ENCODE results near the gene HCLS1.

Gene HCLS1

DNA sequence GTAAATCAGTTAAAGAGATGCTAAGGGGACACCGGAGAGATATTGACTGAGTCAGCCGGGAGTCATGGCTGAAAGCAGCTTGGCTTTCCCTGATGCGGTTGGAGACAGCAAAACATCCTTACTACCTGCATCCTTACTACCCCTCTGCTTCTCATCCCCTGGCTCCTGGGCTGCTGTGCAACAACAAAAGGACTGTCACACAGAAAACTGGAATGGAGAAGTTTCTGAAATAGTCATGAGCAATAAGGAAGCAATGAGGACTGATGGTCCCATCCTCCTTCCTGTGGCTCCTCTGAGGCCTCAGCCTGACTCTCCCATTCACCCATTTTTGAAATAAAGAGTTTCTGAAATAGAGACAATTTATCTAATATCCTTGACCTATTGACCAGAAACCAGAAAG lies 1.1 kb downstream of the HCLS1 start:
- Histone ChIP-seq H3K4me3 (ENCODE audit: insufficient read depth, low read depth, low read length) (no peak overlapping the region), H3K27me3 (ENCODE audit: control insufficient read depth, insufficient read depth, low read length, poor library complexity, severe bottlenecking) (no peaks in the 10 kb centered on the region), H3K36me3 (ENCODE audit: control insufficient read depth, insufficient read depth, low read length) (peaks cover 3% of the 10 kb centered on the region), H3K4me1 (ENCODE audit: control insufficient read depth, insufficient read depth, low read length) (no peaks in the 10 kb centered on the region), H3K9me3 (ENCODE audit: control insufficient read depth, low read length) (no peaks in the 10 kb centered on the region), H3K27ac (ENCODE audit: insufficient read depth, low read depth, low read length, poor library complexity, severe bottlenecking) (no peak overlapping the region)
- 88 to 96% methylated on average over 3 of the region's 3 CpGs for WGBS, 2 experiments

DNA sequence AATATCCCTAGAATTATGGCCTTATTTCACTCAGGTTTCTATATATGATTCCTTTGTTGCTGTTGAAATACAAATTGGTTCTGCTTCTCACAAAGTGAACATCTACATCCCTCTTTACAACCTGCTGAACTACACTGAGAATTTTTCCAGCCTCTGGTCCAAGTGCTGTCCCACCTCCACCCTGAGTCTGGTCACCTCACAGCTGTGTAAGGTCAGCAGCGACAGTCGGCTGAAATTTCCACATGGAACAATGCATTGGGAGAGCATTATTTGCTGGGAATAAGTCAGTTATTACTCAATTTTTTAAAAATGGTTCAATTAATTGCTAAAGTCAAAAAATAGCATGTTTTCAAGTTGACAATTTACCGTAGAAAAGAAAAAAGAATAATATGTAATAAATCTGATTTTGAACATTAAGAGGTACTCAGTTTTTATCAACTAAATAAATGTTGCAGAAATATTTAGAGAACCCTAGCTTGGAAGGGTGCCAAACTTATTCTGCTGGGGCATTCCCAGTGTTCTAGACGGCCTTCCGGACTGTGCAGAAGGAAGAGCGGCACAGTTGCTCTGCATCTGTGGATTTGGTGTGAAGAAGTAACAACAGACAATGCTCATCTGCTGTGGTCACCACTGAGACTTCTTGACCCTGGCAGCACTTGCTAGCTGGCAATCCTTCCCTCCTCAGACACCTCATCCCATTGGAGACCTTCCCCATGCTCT lies 1.8 kb downstream of the HCLS1 start:
- no peaks in the 10 kb centered on the region for H3K27me3 ChIP-seq (ENCODE audit: control insufficient read depth, insufficient read depth, low read length, poor library complexity, severe bottlenecking)
- H3K4me1 ChIP-seq (ENCODE audit: control insufficient read depth, insufficient read depth, low read length): no peaks in the 10 kb centered on the region
- H3K36me3 ChIP-seq (ENCODE audit: control insufficient read depth, insufficient read depth, low read length): no peaks in the 10 kb centered on the region
- H3K9me3 ChIP-seq (ENCODE audit: control insufficient read depth, low read length): no peaks in the 10 kb centered on the region
- no peak overlapping the region for H3K4me3 ChIP-seq (ENCODE audit: insufficient read depth, low read depth, low read length)
- 97% methylated on average over 5 to 6 of the region's 6 CpGs for WGBS, 2 experiments
- H3K27ac ChIP-seq (ENCODE audit: insufficient read depth, low read depth, low read length, poor library complexity, severe bottlenecking): no peak overlapping the region

- Histone ChIP-seq H3K4me1 (ENCODE audit: control insufficient read depth, insufficient read depth, low read length) (no peaks in the 10 kb centered on the region), H3K27ac (ENCODE audit: insufficient read depth, low read depth, low read length, poor library complexity, severe bottlenecking) (no peak overlapping the region), H3K4me3 (ENCODE audit: insufficient read depth, low read depth, low read length) (no peak overlapping the region), H3K27me3 (ENCODE audit: control insufficient read depth, insufficient read depth, low read length, poor library complexity, severe bottlenecking) (no peaks in the 10 kb centered on the region), H3K9me3 (ENCODE audit: control insufficient read depth, low read length) (no peaks in the 10 kb centered on the region), H3K36me3 (ENCODE audit: control insufficient read depth, insufficient read depth, low read length) (no peaks in the 10 kb centered on the region)
- WGBS, 2 experiments: 94 to 97% methylated on average over 4 to 6 of the region's 6 CpGs
Observed at GRCh38 chr3:121654493-121655385, 6.0 kb downstream of the HCLS1 start.

DNA sequence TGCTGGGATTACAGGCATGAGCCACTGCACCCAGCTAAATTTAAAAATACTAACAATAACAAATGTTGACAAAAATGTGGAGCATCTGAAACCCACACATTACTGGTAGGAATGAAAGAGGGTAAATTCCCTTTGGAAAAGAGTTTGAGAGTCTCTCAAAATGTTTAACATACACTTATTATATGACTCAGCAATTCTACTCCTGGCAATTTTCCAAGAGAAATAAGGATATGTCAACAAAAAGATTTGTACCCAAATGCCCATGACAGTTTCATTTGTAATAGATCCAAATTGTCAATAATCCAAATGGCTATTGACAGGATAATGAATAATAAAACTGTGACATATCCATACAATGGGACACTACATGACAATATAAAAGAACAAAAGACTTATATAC lies 9.0 kb downstream of the HCLS1 start:
- Histone ChIP-seq H3K36me3 (ENCODE audit: control insufficient read depth, insufficient read depth, low read length) (no peaks in the 10 kb centered on the region), H3K4me1 (ENCODE audit: control insufficient read depth, insufficient read depth, low read length) (no peaks in the 10 kb centered on the region), H3K4me3 (ENCODE audit: insufficient read depth, low read depth, low read length) (no peak overlapping the region), H3K27ac (ENCODE audit: insufficient read depth, low read depth, low read length, poor library complexity, severe bottlenecking) (no peak overlapping the region), H3K9me3 (ENCODE audit: control insufficient read depth, low read length) (no peaks in the 10 kb centered on the region), H3K27me3 (ENCODE audit: control insufficient read depth, insufficient read depth, low read length, poor library complexity, severe bottlenecking) (no peaks in the 10 kb centered on the region)

GRCh38 chr3:121649645-121650044 lies 11.1 kb downstream of the HCLS1 start:
- Histone ChIP-seq H3K36me3 (ENCODE audit: control insufficient read depth, insufficient read depth, low read length) (no peaks in the 10 kb centered on the region), H3K27ac (ENCODE audit: insufficient read depth, low read depth, low read length, poor library complexity, severe bottlenecking) (no peak overlapping the region), H3K4me3 (ENCODE audit: insufficient read depth, low read depth, low read length) (no peak overlapping the region), H3K4me1 (ENCODE audit: control insufficient read depth, insufficient read depth, low read length) (no peaks in the 10 kb centered on the region), H3K9me3 (ENCODE audit: control insufficient read depth, low read length) (no peaks in the 10 kb centered on the region), H3K27me3 (ENCODE audit: control insufficient read depth, insufficient read depth, low read length, poor library complexity, severe bottlenecking) (no peaks in the 10 kb centered on the region)

DNA sequence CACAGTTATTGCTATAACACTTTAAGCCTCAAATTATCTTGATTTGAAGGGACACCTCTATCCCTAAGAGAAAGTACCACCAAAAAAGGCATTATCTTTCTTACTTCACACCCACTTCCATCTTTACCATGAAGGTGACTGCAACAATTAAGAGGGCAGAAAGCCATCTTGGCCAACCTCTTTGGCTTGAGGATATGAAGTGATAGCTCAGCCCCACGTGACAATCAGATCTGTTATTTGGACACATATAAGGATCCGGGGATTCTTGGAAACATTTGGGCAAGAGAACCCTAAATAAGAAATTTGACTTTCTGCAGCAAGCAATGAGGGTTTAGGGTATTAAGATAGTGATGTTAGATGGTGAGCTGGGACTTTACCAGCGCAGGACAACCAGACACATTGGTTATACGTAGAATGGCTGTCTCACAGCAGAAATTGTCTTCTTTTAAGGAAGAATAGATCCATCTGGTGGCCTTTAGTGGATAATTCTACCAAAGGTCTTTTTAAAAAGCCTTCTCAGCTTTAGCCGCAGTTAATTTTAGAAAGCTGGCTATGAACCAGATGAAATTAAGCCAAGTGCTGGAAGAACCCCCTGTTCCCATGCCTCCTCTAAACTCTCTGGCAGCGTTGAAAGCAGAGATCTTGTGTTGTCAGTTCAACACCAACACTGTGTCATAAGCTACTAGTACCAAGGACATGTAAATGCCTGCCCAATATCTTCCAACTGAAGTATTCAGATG lies 12.3 kb downstream of the HCLS1 start:
- no peak overlapping the region for H3K4me3 ChIP-seq (ENCODE audit: insufficient read depth, low read depth, low read length)
- no peak overlapping the region for H3K27ac ChIP-seq (ENCODE audit: insufficient read depth, low read depth, low read length, poor library complexity, severe bottlenecking)
- no peaks in the 10 kb centered on the region for H3K4me1 ChIP-seq (ENCODE audit: control insufficient read depth, insufficient read depth, low read length)
- no peaks in the 10 kb centered on the region for H3K9me3 ChIP-seq (ENCODE audit: control insufficient read depth, low read length)
- 86 to 90% methylated on average over 6 of the region's 6 CpGs for WGBS, 2 experiments
- no peaks in the 10 kb centered on the region for H3K27me3 ChIP-seq (ENCODE audit: control insufficient read depth, insufficient read depth, low read length, poor library complexity, severe bottlenecking)
- no peaks in the 10 kb centered on the region for H3K36me3 ChIP-seq (ENCODE audit: control insufficient read depth, insufficient read depth, low read length)

DNA sequence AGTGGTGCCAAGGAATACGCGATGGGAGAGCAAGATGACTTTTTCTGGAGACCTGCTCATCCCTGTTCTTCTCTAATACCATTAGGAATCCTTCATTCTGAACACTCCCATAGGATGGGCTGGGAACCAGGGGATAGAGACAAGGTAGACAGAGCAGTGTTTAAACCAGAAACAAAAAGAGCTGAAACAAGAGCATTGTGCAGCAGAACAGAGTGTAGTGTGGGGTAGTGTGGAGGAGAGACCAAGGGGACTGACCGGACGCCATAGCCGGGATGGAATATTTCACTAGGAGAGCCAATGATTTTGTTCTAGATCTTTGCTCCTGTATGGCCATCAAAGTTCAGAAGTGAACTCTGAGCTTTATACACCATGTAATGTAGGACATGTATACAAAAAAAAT lies 15.6 kb downstream of the HCLS1 start:
- peak overlapping the region; percentile 6 for H3K27ac ChIP-seq (ENCODE audit: insufficient read depth, low read depth, low read length, poor library complexity, severe bottlenecking)
- no peak overlapping the region for H3K4me3 ChIP-seq (ENCODE audit: insufficient read depth, low read depth, low read length)
- WGBS, 2 experiments: 89 to 97% methylated on average over 5 of the region's 5 CpGs
- no peaks in the 10 kb centered on the region for H3K4me1 ChIP-seq (ENCODE audit: control insufficient read depth, insufficient read depth, low read length)
- no peaks in the 10 kb centered on the region for H3K9me3 ChIP-seq (ENCODE audit: control insufficient read depth, low read length)
- H3K36me3 ChIP-seq (ENCODE audit: control insufficient read depth, insufficient read depth, low read length): no peaks in the 10 kb centered on the region
- no peaks in the 10 kb centered on the region for H3K27me3 ChIP-seq (ENCODE audit: control insufficient read depth, insufficient read depth, low read length, poor library complexity, severe bottlenecking)

GRCh38 chr3:121642601-121643314 lies 17.9 kb downstream of the HCLS1 start:
- Histone ChIP-seq H3K36me3 (ENCODE audit: control insufficient read depth, insufficient read depth, low read length) (no peaks in the 10 kb centered on the region), H3K27ac (ENCODE audit: insufficient read depth, low read depth, low read length, poor library complexity, severe bottlenecking) (no peak overlapping the region)
- WGBS, 2 experiments: 87 to 91% methylated on average over 9 of the region's 9 CpGs

GRCh38 chr3:121641127-121641526 lies 19.6 kb downstream of the HCLS1 start:
- Histone ChIP-seq H3K36me3 (ENCODE audit: control insufficient read depth, insufficient read depth, low read length) (no peaks in the 10 kb centered on the region), H3K4me3 (ENCODE audit: insufficient read depth, low read depth, low read length) (no peak overlapping the region), H3K4me1 (ENCODE audit: control insufficient read depth, insufficient read depth, low read length) (no peaks in the 10 kb centered on the region), H3K27ac (ENCODE audit: insufficient read depth, low read depth, low read length, poor library complexity, severe bottlenecking) (no peak overlapping the region), H3K27me3 (ENCODE audit: control insufficient read depth, insufficient read depth, low read length, poor library complexity, severe bottlenecking) (no peaks in the 10 kb centered on the region), H3K9me3 (ENCODE audit: control insufficient read depth, low read length) (no peaks in the 10 kb centered on the region)
- WGBS, 2 experiments: 94 to 100% methylated on average over 1 to 2 of the region's 2 CpGs

More at GRCh38 chr3:121642601-121643314, 17.9 kb downstream of the HCLS1 start:
- H3K27me3 ChIP-seq (ENCODE audit: control insufficient read depth, insufficient read depth, low read length, poor library complexity, severe bottlenecking): no peaks in the 10 kb centered on the region
- no peaks in the 10 kb centered on the region for H3K4me1 ChIP-seq (ENCODE audit: control insufficient read depth, insufficient read depth, low read length)
- H3K9me3 ChIP-seq (ENCODE audit: control insufficient read depth, low read length): no peaks in the 10 kb centered on the region
- H3K4me3 ChIP-seq (ENCODE audit: insufficient read depth, low read depth, low read length): no peak overlapping the region

All from ectodermal cell (in vitro differentiated cells).